Measurements from ENCODE around the gene CDK2AP2. TPM values are rescaled to one million over a fixed set of nuclear protein-coding genes. Genes with fewer than 3 reads are reported as not detected.

CDK2AP2 gene
- total RNA-seq, 2 donors from 2014 or later = 56.7 to 59.4 TPM

- Histone ChIP-seq H3K36me3 (replicated peaks in 1 of 2; ENCODE audit: insufficient read depth in 1 of 2, low read depth in 2 of 2) (peaks cover 0 to 8% of the 10 kb centered on the region in 2 donors), H3K9me3 (no peaks in the 10 kb centered on the region), H3K4me3 (no peak overlapping the region), H3K4me1 (no peaks in the 10 kb centered on the region), H3K27me3 (no peaks in the 10 kb centered on the region), H3K27ac (no peak overlapping the region)
- intact Hi-C loops (cut with DNase I) = no loop called here
- TF ChIP-seq POLR2A (IDR thresholded peaks at IDR 0.05) (no peak), CTCF (IDR thresholded peaks at IDR 0.05) (no peak)
- WGBS, 2 donors = 94 to 98% methylated on average over 7 to 16 of the region's 16 CpGs
- no peak for DNase-seq
- no peak for ATAC-seq
These were observed 12.5 kb downstream of the CDK2AP2 start for GRCh38 chr11:67495234-67496005.

- no peak for DNase-seq
These were observed 13.4 kb downstream of the CDK2AP2 start for GRCh38 chr11:67494371-67495233.

GRCh38 chr11:67493548-67494370 lies 14.2 kb downstream of the CDK2AP2 start:
- DNase-seq = no peak
- intact Hi-C loops (cut with DNase I) = no loop called here
- TF ChIP-seq CTCF (IDR thresholded peaks at IDR 0.05) = no peak
- no peak for TF ChIP-seq POLR2A (IDR thresholded peaks at IDR 0.05)
- H3K9me3 ChIP-seq = no peaks in the 10 kb centered on the region
- no peak overlapping the region for H3K27ac ChIP-seq
- WGBS, 2 donors = 94 to 96% methylated on average over 30 to 61 of the region's 65 CpGs
- H3K4me1 ChIP-seq = no peaks in the 10 kb centered on the region
- peaks cover 0 to 13% of the 10 kb centered on the region in 2 donors for H3K36me3 ChIP-seq (replicated peaks in 1 of 2; ENCODE audit: insufficient read depth in 1 of 2, low read depth in 2 of 2)
- no peak overlapping the region for H3K4me3 ChIP-seq
- ATAC-seq = no peak
- H3K27me3 ChIP-seq = no peaks in the 10 kb centered on the region

More at GRCh38 chr11:67494371-67495233, 13.4 kb downstream of the CDK2AP2 start:
- WGBS, 2 donors = 92 to 95% methylated on average over 59 of the region's 59 CpGs
- Histone ChIP-seq H3K27ac (no peak overlapping the region), H3K9me3 (no peaks in the 10 kb centered on the region), H3K27me3 (no peaks in the 10 kb centered on the region), H3K4me1 (no peaks in the 10 kb centered on the region), H3K36me3 (replicated peaks in 1 of 2; ENCODE audit: insufficient read depth in 1 of 2, low read depth in 2 of 2) (peaks cover 0 to 13% of the 10 kb centered on the region in 2 donors), H3K4me3 (no peak overlapping the region)
- intact Hi-C loops (cut with DNase I) = no loop called here
- no peak for ATAC-seq
- TF ChIP-seq CTCF (IDR thresholded peaks at IDR 0.05) = no peak
- TF ChIP-seq POLR2A (IDR thresholded peaks at IDR 0.05) = no peak

GRCh38 chr11:67492801-67493547 lies 15.0 kb downstream of the CDK2AP2 start:
- ATAC-seq (no peak), DNase-seq (no peak)
- intact Hi-C loops (cut with DNase I) = no loop called here
- no peaks in the 10 kb centered on the region for H3K4me1 ChIP-seq
- no peaks in the 10 kb centered on the region for H3K9me3 ChIP-seq
- no peak overlapping the region for H3K27ac ChIP-seq
- H3K4me3 ChIP-seq = no peak overlapping the region
- H3K36me3 ChIP-seq (replicated peaks in 1 of 2; ENCODE audit: insufficient read depth in 1 of 2, low read depth in 2 of 2) = peaks cover 0 to 12% of the 10 kb centered on the region in 2 donors
- TF ChIP-seq POLR2A (IDR thresholded peaks at IDR 0.05) (no peak), CTCF (IDR thresholded peaks at IDR 0.05) (no peak)
- 88 to 94% methylated on average over 27 to 37 of the region's 46 CpGs for WGBS, 2 donors
- H3K27me3 ChIP-seq = no peaks in the 10 kb centered on the region

Measured in body of pancreas (tissue), 4 donors.